GM18526 (cell line): ENCODE results near the gene PTPRCAP.
A peak's percentile ranks its signal among the peaks of the same experiment; 100 is the strongest.

Experiments
- POLR2A ChIP-seq: IDR thresholded peaks from 3 replicates; pipeline ENCODE4 v1.6.1; 2011; ENCODE audit not compliant: insufficient read length; ENCODE audit errors: extremely low read depth

The PTPRCAP gene

GRCh38 chr11:67451658-67451976 lies 14.1 kb upstream of the PTPRCAP start:
- no peak for TF ChIP-seq POLR2A

GRCh38 chr11:67450796-67451657 lies 13.5 kb upstream of the PTPRCAP start:
- no peak for TF ChIP-seq POLR2A

DNA sequence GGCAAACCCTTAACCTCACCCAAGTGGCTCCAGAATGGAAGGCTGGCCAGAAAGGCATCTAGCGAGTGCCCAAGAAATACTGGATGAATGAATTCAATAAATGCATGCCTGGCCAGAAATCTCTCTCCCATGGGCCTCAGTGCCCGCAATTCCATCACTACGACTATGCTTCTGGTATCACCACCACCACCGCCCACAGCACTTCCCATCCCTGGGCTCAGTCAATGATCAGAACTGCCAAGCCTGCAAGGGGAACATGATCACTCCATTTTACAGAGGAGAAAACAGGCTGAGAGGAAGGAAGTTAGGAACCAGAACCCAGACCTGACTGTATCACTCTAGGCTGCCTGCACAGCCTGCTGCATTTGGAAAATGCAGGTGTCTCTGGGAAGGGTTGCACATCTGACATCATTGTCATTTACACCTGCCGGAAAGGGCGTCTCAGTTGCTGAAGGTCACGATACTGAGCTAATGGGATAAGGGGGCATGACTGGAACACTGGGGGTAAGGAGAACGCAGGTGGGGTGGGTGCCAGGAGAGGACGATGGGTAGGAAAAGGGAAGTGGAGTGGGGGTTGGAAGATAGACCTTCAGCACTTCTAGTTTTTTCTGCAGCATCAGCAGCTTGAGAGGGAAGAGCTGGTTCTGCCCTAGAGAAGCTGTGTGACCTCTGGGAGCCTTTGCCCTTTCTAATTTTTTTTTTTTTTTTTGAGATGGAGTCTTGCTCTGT lies 11.8 kb upstream of the PTPRCAP start:
- no peak for TF ChIP-seq POLR2A

- no peak for TF ChIP-seq POLR2A
Measured at GRCh38 chr11:67448220-67448609, 10.7 kb upstream of the PTPRCAP start.

- no peak for TF ChIP-seq POLR2A
Measured at GRCh38 chr11:67445515-67445914, 8.0 kb upstream of the PTPRCAP start.

- peak; percentile 22 for TF ChIP-seq POLR2A
Measured at GRCh38 chr11:67442504-67443404, 5.3 kb upstream of the PTPRCAP start.

GRCh38 chr11:67441731-67442351 lies 4.4 kb upstream of the PTPRCAP start:
- TF ChIP-seq POLR2A: no peak

DNA sequence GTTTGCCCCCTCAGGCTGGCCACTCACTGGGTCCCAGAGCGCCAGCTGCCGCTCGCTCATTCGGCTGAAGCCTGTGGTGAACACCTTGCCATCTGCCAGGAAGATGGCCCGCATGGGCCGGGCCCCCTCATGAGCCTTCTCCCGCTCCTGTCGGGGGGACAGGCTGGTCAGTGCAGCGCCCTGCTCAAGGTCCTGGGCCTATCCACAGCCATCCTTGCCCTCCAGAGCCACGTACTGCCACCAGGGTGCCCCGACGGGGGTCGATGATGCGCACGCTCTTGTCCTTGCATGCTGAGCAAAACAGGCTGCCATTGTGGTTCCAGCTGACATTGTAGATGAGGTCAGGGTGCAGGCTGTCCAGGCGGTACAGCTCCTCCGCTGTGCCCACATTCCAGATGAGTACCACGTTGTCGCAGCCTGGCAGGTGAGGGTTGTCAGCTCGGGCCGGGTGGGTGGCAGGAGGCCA lies 3.6 kb upstream of the PTPRCAP start:
- no peak for TF ChIP-seq POLR2A

DNA sequence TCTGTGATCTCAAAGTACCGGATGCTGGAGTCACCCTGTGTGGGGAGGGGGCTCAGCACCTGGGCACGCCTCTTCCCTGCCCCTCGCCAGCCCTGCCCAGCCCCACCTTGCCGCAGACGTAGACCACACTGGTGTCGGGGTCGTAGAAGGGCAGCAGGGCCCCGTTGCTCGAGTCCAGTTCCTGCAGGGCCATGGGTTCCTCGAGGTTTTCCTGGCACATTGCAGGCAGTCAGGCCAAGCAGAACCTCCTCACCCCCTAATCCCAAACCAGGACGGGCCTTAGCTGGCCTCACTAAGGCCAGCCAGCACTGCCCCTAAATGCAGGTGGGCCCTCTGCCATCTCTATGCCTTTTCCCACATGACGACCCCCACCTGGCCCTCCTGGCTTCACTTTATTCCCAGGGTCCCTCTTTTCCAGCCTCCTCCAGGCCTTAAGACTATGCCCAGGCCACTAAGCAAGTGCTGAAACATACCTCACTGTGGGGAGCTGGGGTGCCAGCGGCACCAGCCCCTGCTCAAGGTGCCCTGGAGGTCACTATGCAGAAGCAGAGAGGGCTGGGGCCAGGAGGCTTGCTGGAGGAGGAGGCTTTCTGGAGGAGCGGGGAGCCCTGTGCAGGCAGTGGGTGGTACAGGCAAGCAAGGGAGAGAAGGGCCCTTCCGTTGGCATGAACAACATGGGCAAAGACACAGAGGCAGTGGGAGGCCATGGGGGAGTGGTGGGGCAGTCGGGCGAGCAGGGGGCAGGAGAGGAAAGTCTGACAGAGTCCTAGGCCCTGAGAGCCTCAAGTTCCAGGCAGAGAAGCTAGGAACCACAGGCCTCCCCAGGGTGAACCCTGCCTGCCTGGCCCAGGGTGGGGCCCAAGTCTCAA lies 3.0 kb upstream of the PTPRCAP start:
- peak; percentile 22 for TF ChIP-seq POLR2A

- TF ChIP-seq POLR2A: peak; percentile 12
Measured at GRCh38 chr11:67439321-67440228, 2.1 kb upstream of the PTPRCAP start.

DNA sequence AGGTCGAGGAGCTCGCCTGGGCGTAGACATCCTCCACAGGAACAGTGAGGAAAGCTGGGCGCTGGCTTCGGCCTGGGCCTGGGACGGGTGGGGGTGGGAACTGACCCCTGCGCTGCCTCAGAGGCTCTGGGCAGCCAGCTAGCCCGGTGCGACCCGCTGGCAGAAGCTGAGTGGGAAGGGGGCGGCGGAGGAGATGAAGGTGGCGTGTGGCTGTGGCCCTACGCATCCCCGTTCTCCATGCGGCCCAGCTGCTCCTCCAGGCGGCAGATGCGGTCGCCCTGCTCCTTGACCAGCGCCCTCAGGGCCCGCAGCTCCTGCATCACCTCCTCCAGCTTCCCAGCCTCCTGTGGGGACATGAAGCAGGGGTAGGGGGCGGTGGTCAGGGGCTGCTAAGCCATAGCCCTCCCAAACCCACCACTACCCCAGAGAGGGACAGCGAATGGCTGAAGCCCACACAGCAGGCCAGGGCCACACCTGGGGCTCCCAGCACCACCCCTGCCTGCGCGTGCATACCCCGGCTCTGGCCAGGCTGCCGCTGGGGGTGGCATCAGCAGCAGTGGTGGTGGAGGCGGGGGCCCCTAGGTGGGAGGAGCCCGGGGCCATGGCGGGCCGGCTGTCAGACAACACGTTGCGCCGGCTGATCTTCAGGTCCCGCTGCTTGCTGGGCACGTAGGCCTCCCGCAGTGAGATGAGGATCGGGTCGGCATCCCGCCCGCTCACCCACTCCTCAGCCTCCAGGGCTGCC lies 848 bp upstream of the PTPRCAP start:
- no peak for TF ChIP-seq POLR2A

GRCh38 chr11:67437809-67438157 lies 301 bp upstream of the PTPRCAP start:
- no peak for TF ChIP-seq POLR2A

- TF ChIP-seq POLR2A: peak; percentile 55
Measured at GRCh38 chr11:67436459-67437081, 912 bp downstream of the PTPRCAP start.
